ENCODE measurements around the gene PRRC2B. TPM values are rescaled to one million over a fixed set of nuclear protein-coding genes. Genes with fewer than 3 reads are reported as not detected.

Gene PRRC2B
- total RNA-seq, 1 experiment from 2014 or later: 219 TPM

- no peak for DNase-seq
- H3K36me3 Mint-ChIP-seq (ENCODE audit: insufficient read depth, unreplicated experiment): peaks cover 91% of the 10 kb centered on the region
- ChIA-PET CTCF (no interaction called here), POLR2A (no interaction called here)
- peak overlapping the region; percentile 81 for H3K27ac Mint-ChIP-seq (ENCODE audit: unreplicated experiment)
- TF ChIP-seq, protein P1, sequence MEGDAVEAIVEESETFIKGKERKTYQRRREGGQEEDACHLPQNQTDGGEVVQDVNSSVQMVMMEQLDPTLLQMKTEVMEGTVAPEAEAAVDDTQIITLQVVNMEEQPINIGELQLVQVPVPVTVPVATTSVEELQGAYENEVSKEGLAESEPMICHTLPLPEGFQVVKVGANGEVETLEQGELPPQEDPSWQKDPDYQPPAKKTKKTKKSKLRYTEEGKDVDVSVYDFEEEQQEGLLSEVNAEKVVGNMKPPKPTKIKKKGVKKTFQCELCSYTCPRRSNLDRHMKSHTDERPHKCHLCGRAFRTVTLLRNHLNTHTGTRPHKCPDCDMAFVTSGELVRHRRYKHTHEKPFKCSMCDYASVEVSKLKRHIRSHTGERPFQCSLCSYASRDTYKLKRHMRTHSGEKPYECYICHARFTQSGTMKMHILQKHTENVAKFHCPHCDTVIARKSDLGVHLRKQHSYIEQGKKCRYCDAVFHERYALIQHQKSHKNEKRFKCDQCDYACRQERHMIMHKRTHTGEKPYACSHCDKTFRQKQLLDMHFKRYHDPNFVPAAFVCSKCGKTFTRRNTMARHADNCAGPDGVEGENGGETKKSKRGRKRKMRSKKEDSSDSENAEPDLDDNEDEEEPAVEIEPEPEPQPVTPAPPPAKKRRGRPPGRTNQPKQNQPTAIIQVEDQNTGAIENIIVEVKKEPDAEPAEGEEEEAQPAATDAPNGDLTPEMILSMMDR (IDR thresholded peaks at IDR 0.05; ENCODE audit: insufficient read depth in 1 of 2, low read depth in 1 of 2, low read length in 1 of 2, severe bottlenecking in 1 of 2, unreplicated experiment in 1 of 2): no peak
- H3K27me3 Mint-ChIP-seq (ENCODE audit: insufficient read depth, unreplicated experiment): no peaks in the 10 kb centered on the region
- H3K9me3 Mint-ChIP-seq (ENCODE audit: unreplicated experiment): no peaks in the 10 kb centered on the region
- Histone ChIP-seq H3K36me3 (ENCODE audit: control insufficient read depth, insufficient read depth, low read length) (peaks cover 5% of the 10 kb centered on the region), H3K4me3 (ENCODE audit: low read depth, low read length) (no peak overlapping the region), H3K27me3 (replicated peaks; ENCODE audit: control insufficient read depth, insufficient read depth, low read length) (no peaks in the 10 kb centered on the region), H3K9me3 (no peaks in the 10 kb centered on the region), H3K4me1 (0 out of 2 replicates have a peak, but pooled peaks cover 6% of the 10 kb centered on the region)
- peaks cover 16% of the 10 kb centered on the region for H3K4me1 Mint-ChIP-seq (ENCODE audit: low read depth, unreplicated experiment)
- BruUV-seq (replicated peaks): no TSS peak
- no peak overlapping the region for H3K4me3 Mint-ChIP-seq (ENCODE audit: unreplicated experiment)
- intact Hi-C loops (cut with micrococcal nuclease; ENCODE audit: unreplicated experiment): loop anchor here (5.0 to 10.0 kb wide), 3 partner anchors 64 to 247 kb away; no protein-coding TSS in a partner anchor
These were observed 106.5 kb downstream of the PRRC2B start for GRCh38 chr9:131500377-131500776.

DNA sequence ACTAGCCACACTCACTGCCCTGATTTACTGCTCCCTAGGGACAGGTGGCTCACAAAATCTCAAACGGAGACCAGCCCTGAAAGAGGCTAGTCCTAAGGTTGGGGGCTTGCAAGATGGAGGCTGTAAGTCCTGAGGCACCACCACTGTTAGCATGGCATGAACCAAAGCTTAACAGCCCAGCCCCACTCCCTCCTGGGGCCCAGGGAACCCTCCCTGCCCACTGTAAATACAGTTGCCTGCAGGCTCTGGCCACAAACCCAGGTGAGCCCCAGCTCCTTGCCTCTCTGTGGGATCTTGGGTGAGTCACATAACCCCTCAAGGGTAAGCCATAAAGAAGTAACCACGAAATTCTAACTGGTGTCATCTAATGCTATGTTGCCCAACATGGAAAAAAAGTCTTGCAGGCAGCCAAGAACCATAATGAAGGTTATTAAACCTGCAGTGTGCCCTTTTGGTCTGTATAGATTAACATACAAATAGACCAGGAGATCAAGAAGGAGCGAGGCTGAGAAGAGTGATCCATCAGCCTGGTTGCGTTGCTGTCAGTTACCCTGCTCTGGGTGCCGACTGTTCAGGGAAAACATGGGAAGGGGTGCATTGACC is 107.2 kb downstream of the PRRC2B start:
- H3K9me3 ChIP-seq: no peaks in the 10 kb centered on the region
- H3K27me3 ChIP-seq (replicated peaks; ENCODE audit: control insufficient read depth, insufficient read depth, low read length): no peaks in the 10 kb centered on the region
- TF ChIP-seq, protein P1 (IDR thresholded peaks at IDR 0.05; ENCODE audit: insufficient read depth in 1 of 2, low read depth in 1 of 2, low read length in 1 of 2, severe bottlenecking in 1 of 2, unreplicated experiment in 1 of 2): no peak
- H3K4me1 ChIP-seq: 0 out of 2 replicates have a peak, but pooled peaks cover 6% of the 10 kb centered on the region
- H3K4me3 ChIP-seq (ENCODE audit: low read depth, low read length): no peak overlapping the region
- DNase-seq: no peak
- POLR2A ChIA-PET: interaction anchor here (0.7 kb wide), 1 partner anchor 9 kb away, joined by 4 read pairs; no protein-coding TSS in a partner anchor
- intact Hi-C loops (cut with micrococcal nuclease; ENCODE audit: unreplicated experiment): loop anchor here (5.0 to 10.0 kb wide), 3 partner anchors 64 to 246 kb away; no protein-coding TSS in a partner anchor
- no peaks in the 10 kb centered on the region for H3K9me3 Mint-ChIP-seq (ENCODE audit: unreplicated experiment)
- CTCF ChIA-PET: no interaction called here
- H3K36me3 ChIP-seq (ENCODE audit: control insufficient read depth, insufficient read depth, low read length): peaks cover 5% of the 10 kb centered on the region
- peak overlapping the region; percentile 90 for H3K4me3 Mint-ChIP-seq (ENCODE audit: unreplicated experiment)
- TSS peak; percentile 27 for BruUV-seq (replicated peaks)
- peaks cover 16% of the 10 kb centered on the region for H3K4me1 Mint-ChIP-seq (ENCODE audit: low read depth, unreplicated experiment)
- peak overlapping the region; percentile 81 for H3K27ac Mint-ChIP-seq (ENCODE audit: unreplicated experiment)
- no peaks in the 10 kb centered on the region for H3K27me3 Mint-ChIP-seq (ENCODE audit: insufficient read depth, unreplicated experiment)
- H3K36me3 Mint-ChIP-seq (ENCODE audit: insufficient read depth, unreplicated experiment): peaks cover 86% of the 10 kb centered on the region

GRCh38 chr9:131502781-131503625 is 109.1 kb downstream of the PRRC2B start, which contains the start of gene POMT1:
POMT1 (plus strand) TSS chr9:131502918; CDS start chr9:131504219, 1,301 bp downstream.
- peak within 1 kb of the TSS; percentile 89 for H3K4me3 ChIP-seq (ENCODE audit: low read depth, low read length)
- TF ChIP-seq, protein P1 (IDR thresholded peaks at IDR 0.05; ENCODE audit: insufficient read depth in 1 of 2, low read depth in 1 of 2, low read length in 1 of 2, severe bottlenecking in 1 of 2, unreplicated experiment in 1 of 2): no peak
- CTCF ChIA-PET: interaction anchor here (1.1 kb wide), 1 partner anchor 153 kb away, joined by 5 read pairs; no protein-coding TSS in a partner anchor
- H3K36me3 ChIP-seq (ENCODE audit: control insufficient read depth, insufficient read depth, low read length): peaks cover 3% of the 10 kb centered on the region
- Mint-ChIP-seq H3K36me3 (ENCODE audit: insufficient read depth, unreplicated experiment) (peaks cover 74% of the 10 kb centered on the region), H3K9me3 (ENCODE audit: unreplicated experiment) (no peaks in the 10 kb centered on the region), H3K4me3 (ENCODE audit: unreplicated experiment) (peak within 1 kb of the TSS; percentile 90), H3K4me1 (ENCODE audit: low read depth, unreplicated experiment) (peaks cover 16% of the 10 kb centered on the region), H3K27ac (ENCODE audit: unreplicated experiment) (peak within 1 kb of the TSS; percentile 81), H3K27me3 (ENCODE audit: insufficient read depth, unreplicated experiment) (no peaks in the 10 kb centered on the region)
- POLR2A ChIA-PET: no interaction called here
- H3K9me3 ChIP-seq: no peaks in the 10 kb centered on the region
- peak; percentile 90 to 93 for DNase-seq
- BruUV-seq (replicated peaks): no TSS peak
- 0 out of 2 replicates have a peak, but pooled peaks cover 6% of the 10 kb centered on the region for H3K4me1 ChIP-seq
- no peaks in the 10 kb centered on the region for H3K27me3 ChIP-seq (replicated peaks; ENCODE audit: control insufficient read depth, insufficient read depth, low read length)
- intact Hi-C loops (cut with micrococcal nuclease; ENCODE audit: unreplicated experiment): loop anchor here (5.0 to 10.0 kb wide), 3 partner anchors 62 to 244 kb away; no protein-coding TSS in a partner anchor
